HG02870 (cell line): ENCODE results near the gene SST.
"Not testable (repeated sequence)": the region's sequence is repeated elsewhere in the genome, so short reads cannot be mapped to it uniquely, and the experiment has no call there.

Experiments
- ATAC-seq: cut with Tn5 transposase; IDR thresholded peaks from one replicate; pipeline ENCODE4 v1.9.1; 2021; ENCODE audit warnings: mild to moderate bottlenecking, moderate library complexity; ENCODE audit not compliant: unreplicated experiment

Gene SST

DNA sequence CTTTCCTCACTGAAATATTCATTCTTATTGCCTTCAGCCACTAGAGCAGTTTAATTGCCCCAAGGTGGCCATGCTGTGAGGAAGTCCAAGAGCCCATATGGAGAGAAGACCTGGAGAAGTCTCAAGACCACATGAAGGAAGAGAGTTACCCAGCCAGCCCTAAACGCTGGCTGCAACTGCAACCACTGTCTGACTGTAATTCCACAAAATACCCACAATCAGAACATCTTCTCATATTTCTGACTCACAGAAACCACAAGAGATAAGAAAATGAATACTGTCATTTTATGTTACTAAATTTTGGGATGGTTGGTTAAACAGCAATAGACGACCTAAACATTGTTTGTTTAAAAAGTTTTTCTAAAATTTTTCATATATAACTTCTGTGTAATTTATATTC lies 14.7 kb upstream of the SST start:
- ATAC-seq: no peak

GRCh38 chr3:187684444-187684843 lies 14.2 kb upstream of the SST start:
- ATAC-seq: no peak

GRCh38 chr3:187681756-187682155 lies 11.6 kb upstream of the SST start:
- ATAC-seq: not testable (repeated sequence)

DNA sequence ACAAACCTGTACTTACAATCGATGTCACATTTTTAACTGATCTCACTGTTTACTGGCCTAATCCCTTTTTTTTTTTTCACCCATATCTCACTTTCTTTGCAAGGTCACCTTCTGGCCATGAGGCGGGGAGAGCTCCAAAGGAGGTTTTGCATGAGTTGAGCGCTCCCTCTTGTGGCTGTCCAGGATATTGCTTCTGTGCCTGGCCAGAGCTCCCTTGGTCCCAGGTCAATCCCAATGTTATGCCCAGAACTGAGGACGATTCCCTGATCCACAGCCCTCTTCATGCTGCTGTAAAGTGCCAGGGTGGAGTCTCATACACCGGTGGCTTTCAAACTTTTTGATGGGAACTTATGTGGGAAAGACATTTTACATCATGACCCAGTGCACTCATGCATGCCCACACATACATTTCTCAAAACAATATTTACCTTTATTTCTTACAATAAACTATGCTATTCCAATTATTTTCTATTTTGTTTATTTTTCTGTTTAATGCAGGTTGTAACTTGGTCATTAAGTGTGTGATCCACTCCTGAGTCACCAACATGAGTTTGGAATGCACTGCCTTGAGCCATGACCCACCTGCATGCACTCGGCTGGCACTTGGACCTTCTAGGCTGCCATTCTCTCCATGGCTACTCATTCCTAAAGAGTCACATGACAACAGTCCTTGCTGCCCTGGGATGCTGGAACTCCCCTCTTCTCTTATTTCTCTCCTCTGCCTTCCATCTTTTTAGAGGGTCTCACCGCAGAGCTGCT lies 9.6 kb upstream of the SST start:
- ATAC-seq: peak; percentile 61

DNA sequence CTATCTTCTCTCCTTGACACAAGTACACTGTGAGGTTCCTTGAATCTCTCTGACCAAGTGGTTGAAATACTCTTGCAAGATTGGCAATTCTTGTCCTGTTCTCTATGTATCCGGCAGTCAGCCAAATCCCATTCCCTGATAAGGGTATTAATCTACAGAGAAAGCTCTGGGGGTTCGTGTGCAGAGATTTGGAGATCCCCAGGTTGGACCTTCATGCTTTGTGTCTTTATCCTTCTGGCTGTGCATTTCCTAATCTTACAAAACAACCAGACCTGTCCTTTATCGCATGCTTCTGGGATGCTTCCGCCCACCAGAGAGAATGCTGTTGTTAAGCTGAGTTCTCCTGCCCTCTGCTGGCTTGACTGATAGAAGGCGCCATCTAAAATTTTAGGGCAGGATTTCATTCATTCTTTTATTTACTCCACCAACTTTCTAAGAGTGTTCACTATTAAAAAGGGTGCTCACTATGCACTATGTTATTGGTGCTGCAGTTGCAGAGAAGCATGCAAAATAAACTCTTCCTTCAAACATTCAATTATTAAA lies 8.6 kb upstream of the SST start:
- ATAC-seq: no peak

DNA sequence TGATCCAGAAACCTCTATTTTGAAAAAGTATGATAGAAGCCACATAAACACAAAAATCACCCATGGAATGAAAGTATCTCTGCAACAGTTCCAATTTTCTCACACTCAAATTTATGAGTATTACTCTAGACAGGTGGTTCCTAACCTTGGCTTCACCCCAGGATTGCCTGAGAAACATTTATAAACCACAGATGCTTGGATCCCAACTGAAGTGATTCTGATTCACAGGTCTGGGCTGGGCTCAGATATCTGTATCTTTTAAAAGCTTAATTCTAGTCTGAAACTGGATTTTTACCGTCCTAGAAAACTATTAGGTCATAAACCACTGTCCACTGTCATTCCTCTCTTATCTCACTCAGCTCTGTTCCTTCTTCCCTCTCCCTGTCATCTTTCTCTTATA lies 7.4 kb upstream of the SST start:
- no peak for ATAC-seq

- ATAC-seq: no peak
Measured at GRCh38 chr3:187673012-187673411, 2.8 kb upstream of the SST start.

DNA sequence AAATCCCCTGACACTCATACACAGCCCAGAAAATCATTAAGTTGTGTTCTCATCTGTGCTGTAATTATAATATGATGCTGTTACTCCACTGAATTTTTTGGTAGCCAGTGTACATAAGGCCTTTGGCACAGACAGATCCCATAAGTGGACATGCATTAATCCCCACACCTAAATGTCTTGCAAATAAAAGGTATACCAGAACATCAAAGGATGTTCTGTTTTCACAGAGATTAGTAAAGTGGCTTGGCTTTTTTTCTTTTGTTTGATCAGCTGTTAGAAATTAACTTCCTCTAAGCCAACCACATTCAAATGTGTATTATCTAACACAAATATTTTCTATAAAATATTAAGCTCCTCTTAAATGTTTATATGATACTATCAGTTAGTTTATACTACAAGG lies 2.7 kb downstream of the SST start:
- ATAC-seq: no peak

DNA sequence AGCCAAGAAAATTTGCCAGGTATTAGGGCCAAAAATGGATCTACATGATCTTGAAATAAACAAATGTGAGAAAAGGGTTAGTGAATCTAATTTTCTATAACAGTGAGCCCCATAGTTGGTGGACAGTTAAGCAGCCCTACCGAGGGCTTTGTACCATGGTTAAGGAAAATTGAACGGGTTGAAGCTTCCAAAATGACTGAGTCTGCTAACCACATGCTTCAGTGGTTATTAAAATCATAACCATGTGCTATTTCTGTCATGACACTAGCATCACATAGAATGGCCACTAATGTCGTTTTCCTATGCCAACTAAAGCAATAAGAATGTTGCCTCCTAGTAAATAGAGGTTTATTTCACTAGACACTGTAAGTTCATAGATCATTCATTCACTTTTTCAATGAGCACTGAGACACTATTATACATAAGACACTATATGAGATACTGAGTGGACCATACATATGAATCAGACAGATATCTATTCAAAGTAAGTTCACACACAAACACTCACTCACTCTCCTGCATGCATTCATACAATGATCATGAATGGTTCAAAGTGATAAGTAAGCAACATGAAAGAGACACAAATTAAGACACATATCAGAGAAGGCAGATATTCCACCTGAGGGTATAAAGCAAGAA lies 4.3 kb downstream of the SST start:
- no peak for ATAC-seq

GRCh38 chr3:187665010-187665409 lies 5.2 kb downstream of the SST start:
- no peak for ATAC-seq

DNA sequence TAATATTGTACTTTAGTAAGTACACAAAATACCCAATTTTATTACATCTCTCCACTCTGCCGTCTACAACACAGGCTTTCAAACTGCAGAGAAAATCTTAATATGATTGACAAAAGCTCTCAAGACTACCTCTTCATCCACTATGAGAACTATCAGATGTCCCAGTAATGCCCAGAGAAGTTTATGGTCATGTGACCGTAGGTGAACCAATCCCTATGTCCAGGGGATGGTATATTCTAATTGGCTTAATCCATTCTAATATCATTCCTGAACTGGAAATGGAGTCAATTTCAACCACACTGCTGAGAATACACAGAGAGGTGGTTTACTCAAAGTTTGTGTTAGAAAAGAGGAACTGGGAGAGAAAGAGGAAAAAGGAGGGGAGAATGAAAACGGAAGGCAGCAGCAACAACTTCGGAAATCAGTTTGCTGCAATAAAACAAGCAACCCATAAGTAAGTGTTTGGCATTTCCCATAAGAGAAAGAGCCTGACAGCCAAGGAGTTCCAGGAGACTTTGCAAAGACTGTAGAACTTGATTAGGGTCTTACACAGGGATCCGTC lies 7.3 kb downstream of the SST start:
- ATAC-seq: no peak

GRCh38 chr3:187661267-187661666 lies 8.9 kb downstream of the SST start:
- no peak for ATAC-seq

DNA sequence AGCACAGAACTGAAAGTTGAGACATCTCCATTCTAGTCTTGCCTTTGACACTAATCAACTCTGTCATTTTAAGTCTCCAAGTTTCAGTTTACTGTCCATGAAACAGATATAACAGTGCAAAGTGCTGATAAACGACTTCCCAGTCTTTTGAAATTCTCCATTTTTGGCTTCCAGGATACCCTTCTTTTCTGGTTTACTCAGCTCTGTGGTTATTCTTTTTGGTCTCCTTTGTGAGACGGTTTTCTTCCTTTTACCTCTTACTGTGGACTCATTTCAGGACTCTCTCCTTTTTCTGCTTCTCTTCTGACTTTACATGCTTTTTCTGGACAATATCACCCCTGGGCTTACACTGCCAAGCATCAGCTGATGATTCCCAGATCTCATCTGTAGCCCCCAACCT lies 18.9 kb downstream of the SST start:
- no peak for ATAC-seq

DNA sequence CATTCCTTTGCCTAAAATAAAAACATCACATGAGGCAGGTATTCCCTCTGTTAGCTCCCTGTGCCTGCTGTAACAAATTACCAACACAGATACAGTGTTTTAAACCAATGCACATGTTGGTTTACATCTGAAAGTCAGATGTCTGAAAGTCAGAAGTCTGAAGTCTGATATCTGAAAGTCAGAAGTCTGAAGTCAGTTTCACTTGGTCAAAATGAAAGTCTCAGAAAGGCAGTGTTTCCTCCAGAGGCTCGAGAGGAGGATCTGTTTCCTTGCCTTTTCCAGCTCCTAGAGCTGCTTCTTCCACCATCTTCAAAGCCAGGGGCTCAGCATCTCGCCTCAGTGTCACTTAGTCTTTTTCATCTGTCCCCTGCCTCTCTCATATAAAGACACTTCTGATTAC lies 22.0 kb downstream of the SST start:
- ATAC-seq: peak; percentile 92

- no peak for ATAC-seq
Measured at GRCh38 chr3:187646906-187647660, 23.1 kb downstream of the SST start.

DNA sequence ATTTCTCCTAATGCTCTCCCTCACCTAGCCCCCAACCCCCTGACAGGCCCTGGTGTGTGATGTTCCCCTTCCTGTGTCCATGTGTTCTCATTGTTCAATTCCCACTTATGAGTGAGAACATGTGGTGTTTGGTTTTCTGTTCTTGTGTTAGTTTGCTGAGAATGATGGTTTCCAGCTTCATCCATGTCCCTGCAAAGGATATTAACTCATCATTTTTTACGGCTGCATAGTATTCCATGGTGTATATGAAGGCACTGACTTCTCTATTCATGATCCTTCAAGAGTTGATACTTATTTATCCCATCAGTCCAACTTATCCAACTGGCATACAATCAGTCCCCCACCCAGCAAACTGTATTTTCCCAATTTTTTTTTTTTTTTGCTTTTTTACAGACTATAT lies 24.8 kb downstream of the SST start:
- not testable (repeated sequence) for ATAC-seq

GRCh38 chr3:187642861-187643260 lies 27.3 kb downstream of the SST start:
- no peak for ATAC-seq

GRCh38 chr3:187641320-187642016 lies 28.7 kb downstream of the SST start:
- no peak for ATAC-seq

DNA sequence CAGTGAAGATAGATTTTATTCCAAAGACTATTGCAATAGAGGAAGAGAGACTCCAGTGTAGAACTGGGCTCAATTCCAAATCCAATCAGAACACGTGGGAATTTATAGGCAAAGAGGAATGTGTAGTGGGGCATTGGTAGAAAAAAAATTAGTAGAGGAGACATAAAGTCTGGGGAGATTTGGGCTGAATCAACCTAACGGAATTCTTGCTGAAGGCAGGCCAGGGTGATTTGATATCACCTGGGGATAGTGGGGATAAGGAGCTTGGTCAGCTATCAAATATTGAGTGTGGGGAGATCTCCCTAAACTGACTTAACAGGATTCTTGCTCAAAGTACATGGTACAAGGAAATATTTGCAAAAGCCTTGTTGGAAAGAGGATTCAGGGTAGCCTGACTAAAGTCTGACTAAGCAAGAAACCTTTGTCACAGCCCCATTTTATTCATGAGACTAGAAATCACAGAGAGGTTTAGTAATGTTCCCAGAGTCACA lies 29.6 kb downstream of the SST start:
- ATAC-seq: no peak

DNA sequence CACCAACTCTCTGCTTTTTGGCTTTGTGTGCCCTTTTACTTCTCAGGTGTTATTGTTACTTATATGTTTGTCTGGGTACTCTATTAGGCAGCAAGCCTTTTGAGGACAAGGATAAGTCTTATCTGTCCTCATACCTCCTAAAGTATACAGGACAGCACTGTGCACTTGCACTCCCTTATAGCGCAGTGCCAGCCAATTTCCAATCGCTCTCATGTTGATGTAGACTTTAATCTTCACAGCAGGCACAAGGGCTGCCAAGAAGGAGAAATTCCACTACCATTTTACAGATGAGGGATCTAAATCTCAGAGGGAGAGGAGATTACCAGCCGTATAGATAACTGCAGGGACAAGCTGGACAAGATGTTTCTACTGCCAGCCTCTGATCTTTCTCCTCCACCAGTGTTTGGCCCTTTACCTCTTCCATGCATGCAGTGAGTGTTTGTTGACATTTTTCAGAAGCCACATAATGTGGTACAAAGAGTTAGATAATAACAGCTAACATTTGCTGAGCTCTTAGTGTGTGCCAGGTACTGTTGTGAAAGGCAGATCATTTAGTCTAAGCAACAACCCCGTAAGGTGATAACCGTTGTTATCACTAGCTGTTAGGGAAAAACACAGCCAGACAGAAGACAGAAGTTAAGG lies 30.1 kb downstream of the SST start:
- ATAC-seq: no peak
